PC-9 (cell line): ENCODE results near the gene RUNX1. TPM values are rescaled to one million over a fixed set of nuclear protein-coding genes. Genes with fewer than 3 reads are reported as not detected.
A peak's percentile ranks its signal among the peaks of the same experiment; 100 is the strongest.

Experiments used
- BruUV-seq: library from RNA; stranded (reverse); fragments of 400-500 nt; replicated peaks from 2 replicates; lab custom pipeline; 2021; lab: Mats Ljungman, UMichigan
- CTCF ChIA-PET: fragments of 300-600 bp; sonication (Branson Sonifier 250); formaldehyde crosslinking; loops from one replicate; lab custom pipeline; 2022; ENCODE audit warnings: antibody characterized with exemption; lab: Charles Lee
- POLR2A ChIA-PET: fragments of 300-600 bp; sonication (Branson Sonifier 250); formaldehyde crosslinking; loops from one replicate; lab custom pipeline; 2022; ENCODE audit warnings: antibody characterized with exemption; ENCODE audit not compliant: unreplicated experiment; lab: Charles Lee
- DNase-seq, 2 experiments: peaks; one replicate each; pipeline versions ENCODE4 v3.0.0 to v3.0.0-alpha.2; 2015 to 2022; ENCODE audit warnings: mixed read lengths in 1 of 2
- H2AFZ ChIP-seq: fragments of 200-600 bp; sonication (generic); 2 replicates; pipeline ENCODE4 v1.8.1; 2017; ENCODE audit warnings: antibody characterized with exemption
- H3F3A ChIP-seq: fragments of 200-600 bp; sonication (generic); 2 replicates; pipeline ENCODE4 v1.8.1; 2017; ENCODE audit warnings: antibody characterized with exemption, mild to moderate bottlenecking, low read depth; ENCODE audit not compliant: insufficient read depth
- H3K27ac ChIP-seq: fragments of 200-600 bp; sonication (generic); 2 replicates; pipeline ENCODE4 v1.6.1; 2016; ENCODE audit warnings: mixed run types
- H3K27me3 ChIP-seq: fragments of 200-600 bp; sonication (generic); 2 replicates; pipeline ENCODE4 v1.6.1; 2016; ENCODE audit warnings: low read depth, mixed run types; ENCODE audit not compliant: insufficient read depth
- H3K36me3 ChIP-seq: fragments of 200-600 bp; sonication (generic); 2 replicates; pipeline ENCODE4 v1.6.1; 2016; ENCODE audit warnings: low read depth, mixed run types
- H3K4me1 ChIP-seq: fragments of 200-600 bp; sonication (generic); replicated peaks from 2 replicates; pipeline ENCODE4 v1.6.1; 2016; ENCODE audit warnings: mixed run types; ENCODE audit not compliant: insufficient read depth
- H3K4me2 ChIP-seq: fragments of 200-600 bp; sonication (generic); 2 replicates; pipeline ENCODE4 v1.6.1; 2017; ENCODE audit warnings: mixed run types
- H3K4me3 ChIP-seq: fragments of 200-600 bp; sonication (generic); 2 replicates; pipeline ENCODE4 v1.6.1; 2016; ENCODE audit warnings: mixed run types
- H3K79me2 ChIP-seq: fragments of 200-600 bp; sonication (generic); 2 replicates; pipeline ENCODE4 v1.6.1; 2017; ENCODE audit warnings: low read depth, mixed run types
- H3K9me2 ChIP-seq: fragments of 200-600 bp; sonication (generic); 2 replicates; pipeline ENCODE4 v1.8.1; 2017; ENCODE audit warnings: mild to moderate bottlenecking; ENCODE audit not compliant: insufficient read depth
- H3K9me3 ChIP-seq: fragments of 200-600 bp; sonication (generic); 2 replicates; pipeline ENCODE4 v1.8.1; 2016; ENCODE audit warnings: low read depth; ENCODE audit not compliant: insufficient read depth
- H4K20me1 ChIP-seq: fragments of 200-600 bp; sonication (generic); 2 replicates; pipeline ENCODE4 v1.8.1; 2017; ENCODE audit not compliant: insufficient read depth
- EZH2 ChIP-seq: fragments of 200-600 bp; sonication (generic); IDR thresholded peaks from 2 replicates; pipeline ENCODE4 v1.8.0; 2017; ENCODE audit warnings: antibody characterized with exemption, low read depth
- intact Hi-C: fragments of 100-400 bp; cut with micrococcal nuclease; formaldehyde crosslinking; loops from one replicate; pipeline ENCODE4 v1.10.0; 2022; ENCODE audit not compliant: unreplicated experiment
- total RNA-seq: library from RNA; stranded (reverse); gene quantifications from 2 replicates; pipeline ENCODE4 v1.2.3, GENCODE V29; 2021
- TF ChIP-seq, protein P1 (sequence below): fragments of 200-600 bp; sonication (generic); conservative IDR thresholded peaks from 2 replicates; pipeline ENCODE4 v1.6.1; 2017; ENCODE audit warnings: mixed run types, antibody characterized with exemption, mild to moderate bottlenecking, moderate library complexity

Gene RUNX1
- total RNA-seq, 1 experiment from 2014 or later, result 58.5 TPM

DNA sequence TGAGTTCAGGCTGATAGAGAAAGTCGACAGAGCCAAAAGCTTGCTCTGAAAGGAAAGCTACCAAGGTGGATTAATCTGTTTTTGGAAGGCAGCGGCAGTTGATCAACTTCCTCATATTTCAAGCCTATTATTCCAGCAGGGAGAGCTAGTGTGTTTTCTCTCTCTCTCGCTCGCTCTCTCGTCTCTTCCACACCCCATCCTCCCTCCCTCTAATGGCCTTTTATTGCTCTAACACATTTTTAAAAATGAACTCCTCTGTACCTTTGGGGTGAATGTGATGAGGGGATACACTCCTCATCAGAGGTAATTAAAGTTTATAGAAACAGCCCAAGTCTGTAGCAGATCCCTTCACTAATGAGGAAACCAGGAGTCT lies 253.9 kb downstream of the RUNX1 start:
- no peaks in the 10 kb centered on the region for H3K9me3 ChIP-seq
- intact Hi-C loops, result no loop called here
- H3K27ac ChIP-seq, result peak overlapping the region; percentile 77
- no peaks in the 10 kb centered on the region for H3K27me3 ChIP-seq
- H3K4me3 ChIP-seq, result no peak overlapping the region
- peaks cover 41% of the 10 kb centered on the region for H3K4me1 ChIP-seq
- H3F3A ChIP-seq, result peaks cover 40% of the 10 kb centered on the region
- no peak for DNase-seq
- POLR2A ChIA-PET, result interaction anchor here (0.6 kb wide), 1 partner anchor 461 kb away, joined by 6 read pairs; no protein-coding TSS in a partner anchor
- no peaks in the 10 kb centered on the region for H4K20me1 ChIP-seq
- TF ChIP-seq EZH2, result no peak
- H3K4me2 ChIP-seq, result no peak overlapping the region
- H3K36me3 ChIP-seq, result peaks cover 38% of the 10 kb centered on the region
- 0 out of 2 replicates have a peak, but pooled peaks cover 12% of the 10 kb centered on the region for H3K79me2 ChIP-seq
- no peak overlapping the region for H2AFZ ChIP-seq
- BruUV-seq, result TSS peak; percentile 6
- H3K9me2 ChIP-seq, result no peaks in the 10 kb centered on the region
- CTCF ChIA-PET, result interaction anchor here (0.6 to 0.9 kb wide), 2 partner anchors 70 to 1036 kb away, joined by 3 read pairs; no protein-coding TSS in a partner anchor

DNA sequence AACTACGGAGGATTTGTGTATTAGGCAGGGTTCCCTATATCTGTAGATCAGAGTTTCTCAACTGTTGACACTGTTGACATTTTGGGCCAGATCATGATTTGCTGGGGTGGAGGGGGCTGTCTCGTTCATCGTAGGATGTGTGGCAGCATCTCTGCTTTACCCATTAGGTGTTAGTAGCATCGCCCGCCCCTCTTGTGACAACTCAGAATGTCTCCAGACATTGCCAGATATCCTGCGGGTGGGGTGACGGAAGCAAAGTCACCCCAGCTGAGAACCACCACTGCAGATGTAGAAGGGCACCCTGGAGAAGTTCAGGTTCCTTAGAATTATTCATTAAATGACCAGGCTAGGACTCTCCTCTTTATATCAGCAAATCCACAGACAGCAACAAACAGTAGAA lies 254.4 kb downstream of the RUNX1 start:
- CTCF ChIA-PET, result interaction anchor here (0.6 to 0.9 kb wide), 2 partner anchors 70 to 1036 kb away, joined by 3 read pairs; no protein-coding TSS in a partner anchor
- Histone ChIP-seq H2AFZ (no peak overlapping the region), H3K36me3 (peaks cover 38% of the 10 kb centered on the region), H3K4me2 (no peak overlapping the region), H4K20me1 (no peaks in the 10 kb centered on the region), H3K27me3 (no peaks in the 10 kb centered on the region), H3K27ac (peak overlapping the region; percentile 77), H3F3A (peaks cover 38% of the 10 kb centered on the region), H3K4me3 (no peak overlapping the region), H3K4me1 (peaks cover 41% of the 10 kb centered on the region), H3K79me2 (0 out of 2 replicates have a peak, but pooled peaks cover 10% of the 10 kb centered on the region), H3K9me3 (no peaks in the 10 kb centered on the region), H3K9me2 (no peaks in the 10 kb centered on the region)
- TF ChIP-seq, protein P1, sequence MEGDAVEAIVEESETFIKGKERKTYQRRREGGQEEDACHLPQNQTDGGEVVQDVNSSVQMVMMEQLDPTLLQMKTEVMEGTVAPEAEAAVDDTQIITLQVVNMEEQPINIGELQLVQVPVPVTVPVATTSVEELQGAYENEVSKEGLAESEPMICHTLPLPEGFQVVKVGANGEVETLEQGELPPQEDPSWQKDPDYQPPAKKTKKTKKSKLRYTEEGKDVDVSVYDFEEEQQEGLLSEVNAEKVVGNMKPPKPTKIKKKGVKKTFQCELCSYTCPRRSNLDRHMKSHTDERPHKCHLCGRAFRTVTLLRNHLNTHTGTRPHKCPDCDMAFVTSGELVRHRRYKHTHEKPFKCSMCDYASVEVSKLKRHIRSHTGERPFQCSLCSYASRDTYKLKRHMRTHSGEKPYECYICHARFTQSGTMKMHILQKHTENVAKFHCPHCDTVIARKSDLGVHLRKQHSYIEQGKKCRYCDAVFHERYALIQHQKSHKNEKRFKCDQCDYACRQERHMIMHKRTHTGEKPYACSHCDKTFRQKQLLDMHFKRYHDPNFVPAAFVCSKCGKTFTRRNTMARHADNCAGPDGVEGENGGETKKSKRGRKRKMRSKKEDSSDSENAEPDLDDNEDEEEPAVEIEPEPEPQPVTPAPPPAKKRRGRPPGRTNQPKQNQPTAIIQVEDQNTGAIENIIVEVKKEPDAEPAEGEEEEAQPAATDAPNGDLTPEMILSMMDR, result no peak
- TF ChIP-seq EZH2, result no peak
- POLR2A ChIA-PET, result interaction anchor here (0.6 kb wide), 1 partner anchor 462 kb away, joined by 6 read pairs; no protein-coding TSS in a partner anchor
- intact Hi-C loops, result no loop called here
- BruUV-seq, result no TSS peak
- DNase-seq, result no peak

DNA sequence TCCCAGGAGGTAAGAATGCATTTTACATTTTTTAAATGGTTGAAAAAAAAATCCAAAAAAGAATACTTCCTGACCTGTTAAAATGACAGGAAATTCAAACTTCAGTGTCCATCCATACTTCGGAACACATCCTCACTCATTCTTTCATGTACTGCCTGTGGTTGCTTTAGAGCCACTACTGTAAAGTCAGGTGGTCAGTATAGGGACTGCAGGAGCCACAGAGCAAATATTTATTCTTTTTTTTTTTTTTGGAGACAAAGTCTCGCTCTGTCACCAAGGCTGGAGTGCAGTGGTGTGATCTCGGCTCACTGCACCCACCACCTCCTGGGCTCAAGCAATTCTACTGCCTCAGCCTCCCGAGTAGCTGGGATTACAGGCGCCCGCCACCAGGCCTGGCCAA lies 255.6 kb downstream of the RUNX1 start:
- POLR2A ChIA-PET, result no interaction called here

More for the DNA sequence above, 255.6 kb downstream of the RUNX1 start:
- BruUV-seq, result no TSS peak
- H4K20me1 ChIP-seq, result no peaks in the 10 kb centered on the region
- no peak overlapping the region for H3K4me3 ChIP-seq
- intact Hi-C loops, result no loop called here
- no peak for DNase-seq
- no peak overlapping the region for H3K4me2 ChIP-seq
- peaks cover 39% of the 10 kb centered on the region for H3F3A ChIP-seq
- CTCF ChIA-PET, result no interaction called here
- H3K27ac ChIP-seq, result no peak overlapping the region
- H3K27me3 ChIP-seq, result no peaks in the 10 kb centered on the region
- H3K79me2 ChIP-seq, result 0 out of 2 replicates have a peak, but pooled peaks cover 10% of the 10 kb centered on the region
- H2AFZ ChIP-seq, result no peak overlapping the region
- H3K4me1 ChIP-seq, result peaks cover 34% of the 10 kb centered on the region
- no peaks in the 10 kb centered on the region for H3K9me3 ChIP-seq
- TF ChIP-seq EZH2, result no peak
- TF ChIP-seq, protein P1, result no peak
- H3K36me3 ChIP-seq, result peaks cover 35% of the 10 kb centered on the region
- H3K9me2 ChIP-seq, result no peaks in the 10 kb centered on the region
